Heart right ventricle (tissue), 16 donors: ENCODE data around the gene NECTIN4. TPM values are rescaled to one million over a fixed set of nuclear protein-coding genes. Genes with fewer than 3 reads are reported as not detected.

Experiments
- ATAC-seq, 8 donors: fragments of 200-7000 bp; cut with Tn5 transposase; one replicate each; pipeline ENCODE4 v1.9.1; 2020; ENCODE audit warnings: mild to moderate bottlenecking in 8 of 8, moderate library complexity in 8 of 8, moderate number of reproducible peaks in 1 of 8
- DNase-seq, 2 donors: peaks; one replicate each; pipeline ENCODE4 v3.0.0-alpha.2; 2020
- H3K27ac ChIP-seq, 10 donors: fragments of 200-600 bp; sonication (generic) in 2 of 10; one replicate each; pipeline versions ENCODE4 v1.5.0 to v1.8.0; 2020 to 2022; ENCODE audit warnings: mild to moderate bottlenecking in 3 of 10
- H3K27me3 ChIP-seq, 7 donors: fragments of 200-600 bp; one replicate each; pipeline ENCODE4 v1.8.0; 2021 to 2022; ENCODE audit warnings: mild to moderate bottlenecking in 2 of 7
- H3K36me3 ChIP-seq, 9 donors: fragments of 200-600 bp; sonication (generic) in 1 of 9; one replicate each; pipeline versions ENCODE4 v1.5.0 to v1.8.0; 2020 to 2022; ENCODE audit warnings: mild to moderate bottlenecking in 2 of 9
- H3K4me1 ChIP-seq, 9 donors: fragments of 200-600 bp; sonication (generic) in 1 of 9; one replicate each; pipeline versions ENCODE4 v1.5.0 to v1.8.0; 2020 to 2022; ENCODE audit warnings: mild to moderate bottlenecking in 4 of 9
- H3K4me3 ChIP-seq, 10 donors: fragments of 200-600 bp; sonication (generic) in 2 of 10; one replicate each; pipeline versions ENCODE4 v1.5.0 to v1.8.0; 2020 to 2022; ENCODE audit warnings: mild to moderate bottlenecking in 7 of 10, moderate library complexity in 2 of 10
- H3K9me3 ChIP-seq, 11 donors: fragments of 200-600 bp in 10 of 11; sonication (generic) in 2 of 11; one replicate each; pipeline versions ENCODE4 v1.5.0 to v1.8.0; 2013 to 2022; ENCODE audit warnings: mild to moderate bottlenecking in 2 of 11, control low read depth in 1 of 11, moderate library complexity in 1 of 11
- WGBS, 2 donors: extraction: QIAGEN DNeasy Blood & Tissue Kit; methylation state at CpG; one replicate each; pipeline ENCODE4 v1.1.7; 2013; ENCODE audit warnings: inconsistent platforms in 1 of 2; 5-methylcytosine and 5-hydroxymethylcytosine counted together
- intact Hi-C, 10 donors: fragments of 100-400 bp; cut with DNase I; formaldehyde crosslinking; loops; one replicate each; pipeline versions ENCODE4 v1.11.1 to v1.14.2; 2022
- polyA plus RNA-seq, 2 donors: library from polyadenylated mRNA; stranded (reverse); fragments of 200-250 nt; gene quantifications; one replicate each; pipeline ENCODE4 v1.2.3, GENCODE V29; 2013
- total RNA-seq, 10 donors: library from RNA; stranded (reverse); fragmentation: NEBNext Ultra II Directional in 3 of 10; extraction: Animal tissue kit (Norgen Biotek cat#: 25700) in 3 of 10; gene quantifications; one replicate each; pipeline versions ENCODE4 v1.2.1 to v1.2.4, GENCODE V29; 2021 to 2023
- TF ChIP-seq, protein P1 (sequence below), 9 donors: fragments of 200-600 bp; sonication (generic) in 2 of 9; IDR thresholded peaks; one replicate each; pipeline versions ENCODE4 v1.5.0 to v1.8.0; 2021 to 2022; ENCODE audit warnings: antibody characterized with exemption in 9 of 9, mild to moderate bottlenecking in 5 of 9, moderate library complexity in 1 of 9
- donor health status: Arrhythmogenic right ventricular cardiomyopathy.
- donor health status: ischemic (EF 13 %, LVEDD 7.1; RV severe dilation, severe dysfunction).
- donor health status: healthy with polysubstance abuse.
- donor health status: DM: no; HTN: yes; CAD: no.
- donor health status: DM: no; HTN: no; CAD: no.
- donor health status: ischemic (EF 25% LVEDD 6.9; RV normal size, moderate dysfunction).
- donor health status: ischemic (EF 25% LVEDD 5.7; RV mildly dilated, moderate dysfunction).
- donor health status: healthy.
- donor health status: DM: yes; HTN: yes; CAD: no.
- donor health status: Ischemic cardiomyopathy.
- donor health status: ischemic (EF 35%, LVEDD 5.7; RV mildly dilated, moderate dysfunction).
- donor health status: nonischemic (EF 11% LVEDD 7.7; RV severe dilation, severe dysfunction).
- donor health status: DM: yes; HTN: yes; CAD: no.
- donor health status: PGD.
- donor health status: ischemic (EF 29% LVEDD 5.4; RV normal size, mild dysfunction).
- donor health status: nonischemic (EF 23%, LVEDD 6.1; RV moderate dilation, normal function).

NECTIN4 gene
- total and polyA plus RNA-seq, 12 donors = 0.06 to 0.19 TPM; not detected in 10

DNA sequence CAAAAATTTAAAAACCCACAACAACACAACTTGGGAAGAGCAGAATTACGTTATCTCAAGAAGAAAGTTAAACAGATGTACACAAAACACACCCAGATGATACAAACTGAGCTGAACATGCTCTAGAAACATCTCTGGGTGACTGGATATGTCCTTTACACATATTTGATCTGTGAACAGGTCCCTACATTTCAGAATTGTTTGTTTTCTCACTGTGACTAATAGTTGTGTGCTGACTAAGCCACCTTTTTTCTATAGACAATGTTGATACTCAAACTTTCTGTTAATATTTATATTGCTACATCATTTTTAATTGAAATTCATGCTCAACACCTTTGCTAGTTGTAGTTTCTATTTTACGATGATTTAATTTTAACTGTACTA is 67.4 kb downstream of the NECTIN4 start:
- H3K27me3 ChIP-seq = peaks cover 0 to 11% (median 0%) of the 10 kb centered on the region in 7 donors
- DNase-seq (no peak), ATAC-seq (no peak)
- H3K36me3 ChIP-seq = no peaks in the 10 kb centered on the region
- intact Hi-C loops = no loop called here
- no peaks in the 10 kb centered on the region for H3K9me3 ChIP-seq
- no peak overlapping the region for H3K27ac ChIP-seq
- TF ChIP-seq, protein P1, sequence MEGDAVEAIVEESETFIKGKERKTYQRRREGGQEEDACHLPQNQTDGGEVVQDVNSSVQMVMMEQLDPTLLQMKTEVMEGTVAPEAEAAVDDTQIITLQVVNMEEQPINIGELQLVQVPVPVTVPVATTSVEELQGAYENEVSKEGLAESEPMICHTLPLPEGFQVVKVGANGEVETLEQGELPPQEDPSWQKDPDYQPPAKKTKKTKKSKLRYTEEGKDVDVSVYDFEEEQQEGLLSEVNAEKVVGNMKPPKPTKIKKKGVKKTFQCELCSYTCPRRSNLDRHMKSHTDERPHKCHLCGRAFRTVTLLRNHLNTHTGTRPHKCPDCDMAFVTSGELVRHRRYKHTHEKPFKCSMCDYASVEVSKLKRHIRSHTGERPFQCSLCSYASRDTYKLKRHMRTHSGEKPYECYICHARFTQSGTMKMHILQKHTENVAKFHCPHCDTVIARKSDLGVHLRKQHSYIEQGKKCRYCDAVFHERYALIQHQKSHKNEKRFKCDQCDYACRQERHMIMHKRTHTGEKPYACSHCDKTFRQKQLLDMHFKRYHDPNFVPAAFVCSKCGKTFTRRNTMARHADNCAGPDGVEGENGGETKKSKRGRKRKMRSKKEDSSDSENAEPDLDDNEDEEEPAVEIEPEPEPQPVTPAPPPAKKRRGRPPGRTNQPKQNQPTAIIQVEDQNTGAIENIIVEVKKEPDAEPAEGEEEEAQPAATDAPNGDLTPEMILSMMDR (IDR thresholded peaks at IDR 0.05) = no peak
- 91 to 92% methylated on average over 2 of the region's 2 CpGs for WGBS, 2 donors
- peaks cover 0 to 50% (median 22%) of the 10 kb centered on the region in 9 donors for H3K4me1 ChIP-seq
- H3K4me3 ChIP-seq = peak overlapping the region in 4 of 10 donors; percentile 58 to 71 (median 68)

DNA sequence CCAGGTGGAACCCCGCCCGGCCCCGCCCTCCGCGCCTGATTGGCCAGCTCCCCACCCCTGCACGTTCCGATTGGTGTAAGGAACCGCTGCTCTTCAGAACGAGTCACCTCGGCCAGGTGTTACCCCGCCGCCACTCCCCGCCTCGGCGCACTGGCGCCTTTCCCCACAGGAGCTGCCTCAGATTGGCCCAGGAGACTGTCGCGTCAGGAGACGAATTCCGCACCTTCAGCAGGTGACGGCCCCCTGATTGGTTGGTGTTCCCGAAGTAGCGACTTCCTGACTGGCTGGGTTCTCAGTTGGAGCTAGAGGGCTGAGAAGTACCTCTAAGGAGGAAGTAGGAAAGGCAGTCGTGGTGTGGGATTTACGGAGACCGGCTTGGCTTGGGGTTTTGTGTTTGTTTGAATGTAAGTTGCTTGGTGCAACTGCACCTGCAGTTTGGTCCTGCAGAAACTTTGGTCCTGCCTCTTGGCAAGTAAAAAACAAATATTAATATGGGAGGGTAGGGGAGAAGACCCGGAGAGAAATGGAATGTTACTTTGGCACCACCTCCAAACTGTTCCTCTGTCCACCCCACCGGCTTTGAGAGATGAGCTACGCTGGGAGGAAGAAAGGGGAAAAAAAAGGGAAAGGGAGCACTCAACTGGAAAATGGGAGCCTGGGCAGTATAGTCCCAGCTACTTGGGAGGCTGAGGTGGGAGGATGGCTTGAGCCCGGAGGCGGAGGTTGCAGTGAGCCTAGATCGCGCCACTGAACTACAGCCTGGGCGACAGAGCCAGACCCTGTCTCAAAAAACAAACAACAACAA is 68.0 kb downstream of the NECTIN4 start:
- DNase-seq (peak; percentile 71 to 78), ATAC-seq (peak; percentile 85 to 93 (median 90))
- WGBS, 2 donors = 14% methylated on average over 34 of the region's 34 CpGs
- H3K4me3 ChIP-seq = peak overlapping the region; percentile 54 to 76 (median 68)
- H3K27me3 ChIP-seq = peaks cover 0 to 11% (median 0%) of the 10 kb centered on the region in 7 donors
- H3K27ac ChIP-seq = peak overlapping the region; percentile 21 to 97 (median 90)
- H3K36me3 ChIP-seq = no peaks in the 10 kb centered on the region
- TF ChIP-seq, protein P1 (IDR thresholded peaks at IDR 0.05) = no peak
- intact Hi-C loops = no loop called here
- no peaks in the 10 kb centered on the region for H3K9me3 ChIP-seq
- H3K4me1 ChIP-seq = peaks cover 0 to 53% (median 22%) of the 10 kb centered on the region in 9 donors

Other genes with a start within 250 kb of the NECTIN4 start
- 1 to 10 TPM in 1 of 10 donors, under 1 TPM in 6, not detected in 3; 0.10 to 1.5 (median 0.25) TPM for gene CD244, start 226.7 kb downstream of the NECTIN4 start, total RNA-seq
- under 1 TPM in 1 of 2 donors, not detected in 1; 0.12 TPM for gene CD244, start 226.7 kb downstream of the NECTIN4 start, polyA plus RNA-seq
- 100 to 1,000 TPM in 1 of 10 donors, 1 to 10 TPM in 6, under 1 TPM in 1, not detected in 2; 0.54 to 102 (median 3.2) TPM for gene ITLN1, start 204.4 kb downstream of the NECTIN4 start, total RNA-seq
- gene ITLN1, start 204.4 kb downstream of the NECTIN4 start, polyA plus RNA-seq = 1 to 10 TPM; 2.8 to 2.9 TPM
- not detected for gene ITLN2, start 134.7 kb downstream of the NECTIN4 start, total RNA-seq
- gene ITLN2, start 134.7 kb downstream of the NECTIN4 start, polyA plus RNA-seq = under 1 TPM in 1 of 2 donors, not detected in 1; 0.22 TPM
- gene F11R, start 68.4 kb downstream of the NECTIN4 start, total RNA-seq = 10 to 100 TPM in 6 of 10 donors, 1 to 10 TPM in 4; 7.1 to 22.7 (median 10.5) TPM
- gene F11R, start 68.4 kb downstream of the NECTIN4 start, polyA plus RNA-seq = 1 to 10 TPM; 7.5 to 9.9 TPM
- gene TSTD1, start 50.6 kb downstream of the NECTIN4 start, total RNA-seq = 10 to 100 TPM in 9 of 10 donors, 1 to 10 TPM in 1; 8.0 to 18.0 (median 13.4) TPM
- gene TSTD1, start 50.6 kb downstream of the NECTIN4 start, polyA plus RNA-seq = 10 to 100 TPM; 11.8 to 15.3 TPM
- 10 to 100 TPM; 23.7 to 43.6 (median 28.5) TPM for gene USF1, start 43.6 kb downstream of the NECTIN4 start, total RNA-seq
- 10 to 100 TPM; 42.4 to 55.1 TPM for gene USF1, start 43.6 kb downstream of the NECTIN4 start, polyA plus RNA-seq
- gene ARHGAP30, start 19.7 kb downstream of the NECTIN4 start, total RNA-seq = 10 to 100 TPM in 1 of 10 donors, 1 to 10 TPM in 9; 1.5 to 16.4 (median 2.1) TPM
- gene ARHGAP30, start 19.7 kb downstream of the NECTIN4 start, polyA plus RNA-seq = 1 to 10 TPM; 1.2 to 1.4 TPM
- gene KLHDC9, start 8.8 kb upstream of the NECTIN4 start, total RNA-seq = 10 to 100 TPM in 5 of 10 donors, 1 to 10 TPM in 5; 2.2 to 17.7 (median 9.0) TPM
- gene KLHDC9, start 8.8 kb upstream of the NECTIN4 start, polyA plus RNA-seq = 1 to 10 TPM in 1 of 2 donors, under 1 TPM in 1; 0.83 to 6.7 TPM
- 10 to 100 TPM; 44.6 to 78.7 (median 54.1) TPM for gene PFDN2, start 28.5 kb upstream of the NECTIN4 start, total RNA-seq
- 100 to 1,000 TPM; 185 to 273 TPM for gene PFDN2, start 28.5 kb upstream of the NECTIN4 start, polyA plus RNA-seq
- gene NIT1, start 28.5 kb upstream of the NECTIN4 start, total RNA-seq = 10 to 100 TPM; 24.1 to 41.2 (median 33.4) TPM
- 10 to 100 TPM; 28.5 to 30.6 TPM for gene NIT1, start 28.5 kb upstream of the NECTIN4 start, polyA plus RNA-seq
- 10 to 100 TPM; 21.7 to 33.0 (median 26.3) TPM for gene DEDD, start 43.1 kb upstream of the NECTIN4 start, total RNA-seq
- gene DEDD, start 43.1 kb upstream of the NECTIN4 start, polyA plus RNA-seq = 10 to 100 TPM; 19.7 to 27.2 TPM
- 10 to 100 TPM; 63.9 to 88.3 (median 74.9) TPM for gene UFC1, start 64.4 kb upstream of the NECTIN4 start, total RNA-seq
- 100 to 1,000 TPM in 1 of 2 donors, 10 to 100 TPM in 1; 43.0 to 142 TPM for gene UFC1, start 64.4 kb upstream of the NECTIN4 start, polyA plus RNA-seq
- gene USP21, start 69.9 kb upstream of the NECTIN4 start, total RNA-seq = 10 to 100 TPM in 9 of 10 donors, 1 to 10 TPM in 1; 8.8 to 24.0 (median 14.7) TPM
- 10 to 100 TPM; 13.2 to 22.4 TPM for gene USP21, start 69.9 kb upstream of the NECTIN4 start, polyA plus RNA-seq
- gene PPOX, start 76.9 kb upstream of the NECTIN4 start, total RNA-seq = 10 to 100 TPM in 8 of 10 donors, 1 to 10 TPM in 2; 8.5 to 19.8 (median 15.0) TPM
- 10 to 100 TPM in 1 of 2 donors, 1 to 10 TPM in 1; 10.0 to 58.5 TPM for gene PPOX, start 76.9 kb upstream of the NECTIN4 start, polyA plus RNA-seq
- gene B4GALT3, start 87.9 kb upstream of the NECTIN4 start, total RNA-seq = 10 to 100 TPM; 12.1 to 28.9 (median 19.6) TPM
- 10 to 100 TPM; 11.5 to 25.5 TPM for gene B4GALT3, start 87.9 kb upstream of the NECTIN4 start, polyA plus RNA-seq
- gene ADAMTS4, start 109.5 kb upstream of the NECTIN4 start, total RNA-seq = 10 to 100 TPM in 6 of 10 donors, 1 to 10 TPM in 4; 1.7 to 86.1 (median 17.7) TPM
- 10 to 100 TPM in 1 of 2 donors, 1 to 10 TPM in 1; 5.4 to 11.9 TPM for gene ADAMTS4, start 109.5 kb upstream of the NECTIN4 start, polyA plus RNA-seq
- 100 to 1,000 TPM; 244 to 370 (median 318) TPM for gene NDUFS2, start 112.8 kb upstream of the NECTIN4 start, total RNA-seq
- 100 to 1,000 TPM; 121 to 193 TPM for gene NDUFS2, start 112.8 kb upstream of the NECTIN4 start, polyA plus RNA-seq
- 10 to 100 TPM in 4 of 10 donors, 1 to 10 TPM in 6; 2.0 to 65.8 (median 5.3) TPM for gene FCER1G, start 125.7 kb upstream of the NECTIN4 start, total RNA-seq
- 10 to 100 TPM; 19.7 to 64.6 TPM for gene FCER1G, start 125.7 kb upstream of the NECTIN4 start, polyA plus RNA-seq
- gene APOA2, start 134.1 kb upstream of the NECTIN4 start, total RNA-seq = under 1 TPM in 1 of 10 donors, not detected in 9; 0.89 TPM
- gene APOA2, start 134.1 kb upstream of the NECTIN4 start, polyA plus RNA-seq = not detected
- gene TOMM40L, start 136.5 kb upstream of the NECTIN4 start, total RNA-seq = 10 to 100 TPM; 29.8 to 37.6 (median 33.2) TPM
- 10 to 100 TPM; 17.6 to 29.3 TPM for gene TOMM40L, start 136.5 kb upstream of the NECTIN4 start, polyA plus RNA-seq
- gene NR1I3, start 148.6 kb upstream of the NECTIN4 start, total RNA-seq = not detected
- gene NR1I3, start 148.6 kb upstream of the NECTIN4 start, polyA plus RNA-seq = under 1 TPM in 1 of 2 donors, not detected in 1; 0.10 TPM
- 1 to 10 TPM in 1 of 10 donors, under 1 TPM in 8, not detected in 1; 0.38 to 1.0 (median 0.46) TPM for gene PCP4L1, start 169.2 kb upstream of the NECTIN4 start, total RNA-seq
- under 1 TPM; 0.29 to 0.75 TPM for gene PCP4L1, start 169.2 kb upstream of the NECTIN4 start, polyA plus RNA-seq
- gene MPZ, start 220.4 kb upstream of the NECTIN4 start, total RNA-seq = 1 to 10 TPM; 1.0 to 5.6 (median 1.6) TPM
- 1 to 10 TPM; 1.5 to 3.4 TPM for gene MPZ, start 220.4 kb upstream of the NECTIN4 start, polyA plus RNA-seq
- gene SDHC, start 224.8 kb upstream of the NECTIN4 start, total RNA-seq = 100 to 1,000 TPM; 342 to 459 (median 420) TPM
- gene SDHC, start 224.8 kb upstream of the NECTIN4 start, polyA plus RNA-seq = 100 to 1,000 TPM in 1 of 2 donors, 10 to 100 TPM in 1; 18.1 to 176 TPM